DND-41 (cell line): Measurements from ENCODE around the gene NUDT3.
"Not testable (repeated sequence)": the region's sequence is repeated elsewhere in the genome, so short reads cannot be mapped to it uniquely, and the experiment has no call there.

Source experiments
- ATAC-seq: fragments of 200-7000 bp; cut with Tn5 transposase; 3 replicates; pipeline ENCODE4 v1.9.1; 2021; ENCODE audit warnings: low read depth; ENCODE audit not compliant: insufficient read depth
- DNase-seq: peaks from one replicate; pipeline ENCODE4 v3.0.0-alpha.2; 2020
- H2AFZ ChIP-seq: 2 replicates; pipeline ENCODE4 v1.6.0; 2012; ENCODE audit warnings: low read depth, low read length
- H3K27ac ChIP-seq: 2 replicates; pipeline ENCODE4 v1.5.1; 2012; ENCODE audit warnings: low read length, inconsistent platforms
- H3K27me3 ChIP-seq: fragments of 200-600 bp; sonication (generic); 2 replicates; pipeline ENCODE4 v1.6.0; 2012; ENCODE audit warnings: low read length, mild to moderate bottlenecking, inconsistent platforms; ENCODE audit not compliant: insufficient read depth, poor library complexity
- H3K36me3 ChIP-seq: 2 replicates; pipeline ENCODE4 v1.5.1; 2012; ENCODE audit warnings: low read length, inconsistent platforms; ENCODE audit not compliant: insufficient read depth
- H3K4me1 ChIP-seq: 2 replicates; pipeline ENCODE4 v1.5.1; 2012; ENCODE audit warnings: mild to moderate bottlenecking, low read length; ENCODE audit not compliant: insufficient read depth
- H3K4me2 ChIP-seq: 2 replicates; pipeline ENCODE4 v1.6.0; 2012; ENCODE audit warnings: mild to moderate bottlenecking, moderate library complexity, low read length, inconsistent platforms; ENCODE audit not compliant: insufficient read depth
- H3K4me3 ChIP-seq, 2 experiments: fragments of 200-600 bp in 1 of 2; shearing (Covaris generic) in 1 of 2; 2 replicates each; pipeline ENCODE4 v1.5.1; 2012 to 2016; ENCODE audit warnings: inconsistent platforms in 2 of 2, low read length in 2 of 2, mild to moderate bottlenecking in 2 of 2, low read depth in 1 of 2, moderate library complexity in 1 of 2
- H3K79me2 ChIP-seq: 2 replicates; pipeline ENCODE4 v1.6.0; 2012; ENCODE audit warnings: low read length, inconsistent platforms; ENCODE audit not compliant: insufficient read depth
- H3K9ac ChIP-seq: 2 replicates; pipeline ENCODE4 v1.6.0; 2012; ENCODE audit warnings: low read depth, mild to moderate bottlenecking, inconsistent platforms, low read length, moderate library complexity
- H3K9me3 ChIP-seq: 2 replicates; pipeline ENCODE4 v1.5.1; 2012; ENCODE audit warnings: low read length, moderate library complexity, mild to moderate bottlenecking, inconsistent platforms; ENCODE audit not compliant: insufficient read depth, severe bottlenecking
- H4K20me1 ChIP-seq: 2 replicates; pipeline ENCODE4 v1.6.0; 2012; ENCODE audit warnings: low read length; ENCODE audit not compliant: insufficient read depth
- EZH2 ChIP-seq: IDR thresholded peaks from 3 replicates; pipeline ENCODE4 v1.6.1; 2012; ENCODE audit warnings: borderline replicate concordance, low read depth, mild to moderate bottlenecking, moderate library complexity, low read length, inconsistent platforms; ENCODE audit not compliant: severe bottlenecking
- TF ChIP-seq, protein P1 (sequence below): IDR thresholded peaks from 2 replicates; pipeline ENCODE4 v1.5.1; 2012; ENCODE audit warnings: borderline replicate concordance, low read length, moderate library complexity, mild to moderate bottlenecking; ENCODE audit not compliant: poor library complexity, severe bottlenecking; ENCODE audit errors: extremely low read depth

Gene NUDT3

DNA sequence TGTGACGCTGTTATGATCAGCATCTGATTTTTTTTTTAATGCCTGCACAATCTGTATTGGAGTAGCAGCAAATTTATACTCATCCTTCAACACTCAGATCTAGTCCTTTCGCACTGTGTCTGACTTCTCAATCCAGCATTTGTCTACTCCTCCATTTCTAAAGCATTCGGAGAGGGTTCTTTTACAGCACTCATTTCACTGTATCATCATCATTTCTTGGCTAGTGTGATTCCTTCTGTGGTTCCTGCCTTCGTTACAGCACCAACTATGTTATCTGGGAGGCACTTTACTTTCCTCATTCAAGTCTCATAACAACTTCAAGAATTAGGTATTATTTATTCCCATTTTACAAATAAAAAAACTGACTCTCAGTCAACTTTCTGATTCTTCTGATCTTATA, 18.0 kb downstream of the NUDT3 start:
- no peak for TF ChIP-seq EZH2
- TF ChIP-seq, protein P1, sequence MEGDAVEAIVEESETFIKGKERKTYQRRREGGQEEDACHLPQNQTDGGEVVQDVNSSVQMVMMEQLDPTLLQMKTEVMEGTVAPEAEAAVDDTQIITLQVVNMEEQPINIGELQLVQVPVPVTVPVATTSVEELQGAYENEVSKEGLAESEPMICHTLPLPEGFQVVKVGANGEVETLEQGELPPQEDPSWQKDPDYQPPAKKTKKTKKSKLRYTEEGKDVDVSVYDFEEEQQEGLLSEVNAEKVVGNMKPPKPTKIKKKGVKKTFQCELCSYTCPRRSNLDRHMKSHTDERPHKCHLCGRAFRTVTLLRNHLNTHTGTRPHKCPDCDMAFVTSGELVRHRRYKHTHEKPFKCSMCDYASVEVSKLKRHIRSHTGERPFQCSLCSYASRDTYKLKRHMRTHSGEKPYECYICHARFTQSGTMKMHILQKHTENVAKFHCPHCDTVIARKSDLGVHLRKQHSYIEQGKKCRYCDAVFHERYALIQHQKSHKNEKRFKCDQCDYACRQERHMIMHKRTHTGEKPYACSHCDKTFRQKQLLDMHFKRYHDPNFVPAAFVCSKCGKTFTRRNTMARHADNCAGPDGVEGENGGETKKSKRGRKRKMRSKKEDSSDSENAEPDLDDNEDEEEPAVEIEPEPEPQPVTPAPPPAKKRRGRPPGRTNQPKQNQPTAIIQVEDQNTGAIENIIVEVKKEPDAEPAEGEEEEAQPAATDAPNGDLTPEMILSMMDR, result no peak
- Histone ChIP-seq H3K79me2 (peaks cover 94% of the 10 kb centered on the region), H3K9ac (no peak overlapping the region), H2AFZ (no peak overlapping the region), H3K9me3 (no peaks in the 10 kb centered on the region), H3K4me1 (no peaks in the 10 kb centered on the region), H4K20me1 (peaks cover 43% of the 10 kb centered on the region), H3K27ac (no peak overlapping the region), H3K36me3 (peaks cover 9% of the 10 kb centered on the region), H3K4me3 (no peak overlapping the region), H3K27me3 (no peaks in the 10 kb centered on the region), H3K4me2 (no peak overlapping the region)
- ATAC-seq (no peak), DNase-seq (no peak)

DNA sequence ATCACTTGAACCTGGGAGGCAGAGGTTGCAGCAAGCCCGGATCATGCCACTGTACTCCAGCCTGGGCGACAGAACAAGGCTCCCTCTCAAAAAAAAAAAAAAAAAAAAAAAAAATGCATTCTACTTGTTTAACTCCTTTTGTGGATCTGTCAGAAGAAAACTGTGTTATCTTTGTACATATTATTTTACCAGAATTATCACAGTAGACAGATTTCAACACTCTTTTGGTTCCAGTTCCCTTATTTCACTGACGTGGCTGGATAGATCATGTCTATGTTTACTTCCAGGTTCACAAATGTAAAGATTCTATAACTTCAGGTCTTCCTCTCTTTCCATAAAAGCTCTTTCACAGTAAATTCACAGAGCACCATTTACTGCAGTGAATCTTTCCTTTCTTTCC, 18.4 kb downstream of the NUDT3 start:
- Histone ChIP-seq H3K79me2 (peaks cover 94% of the 10 kb centered on the region), H3K4me2 (no peak overlapping the region), H4K20me1 (peaks cover 41% of the 10 kb centered on the region), H3K27ac (no peak overlapping the region), H3K9me3 (no peaks in the 10 kb centered on the region), H2AFZ (no peak overlapping the region), H3K9ac (no peak overlapping the region), H3K36me3 (peaks cover 6% of the 10 kb centered on the region; the same call in 1 of the 2 replicates), H3K4me1 (no peaks in the 10 kb centered on the region), H3K4me3 (no peak overlapping the region), H3K27me3 (no peaks in the 10 kb centered on the region)
- no peak for TF ChIP-seq EZH2
- TF ChIP-seq, protein P1, result no peak
- DNase-seq (no peak), ATAC-seq (no peak)

DNA sequence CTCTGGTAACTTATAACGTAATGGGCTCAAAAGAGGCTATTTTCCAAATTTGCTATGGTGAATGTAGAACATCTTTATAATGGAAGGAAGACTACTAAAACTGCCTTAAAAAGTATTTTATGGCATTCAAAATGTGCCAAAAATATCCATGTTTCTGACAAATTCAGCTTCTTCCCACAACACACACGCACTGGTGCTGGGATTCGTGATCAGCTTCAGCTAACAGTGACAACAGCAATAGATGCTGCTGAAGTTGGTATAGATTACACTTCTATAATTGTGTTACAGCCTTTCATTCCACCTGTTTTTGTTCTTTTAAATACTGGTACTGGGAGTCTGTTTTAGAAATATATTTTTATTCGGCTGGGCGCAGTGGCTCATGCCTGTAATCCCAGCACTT, 19.0 kb downstream of the NUDT3 start:
- ATAC-seq, result no peak
- Histone ChIP-seq H3K9me3 (no peaks in the 10 kb centered on the region), H2AFZ (no peak overlapping the region), H3K4me3 (no peak overlapping the region), H3K4me2 (no peak overlapping the region), H3K27me3 (no peaks in the 10 kb centered on the region), H3K9ac (no peak overlapping the region), H3K79me2 (peaks cover 94% of the 10 kb centered on the region), H3K27ac (no peak overlapping the region), H3K36me3 (peaks cover 6% of the 10 kb centered on the region; the same call in 1 of the 2 replicates), H3K4me1 (no peaks in the 10 kb centered on the region), H4K20me1 (peaks cover 37% of the 10 kb centered on the region)
- TF ChIP-seq, protein P1, result no peak
- TF ChIP-seq EZH2, result no peak
- DNase-seq, result no peak

DNA sequence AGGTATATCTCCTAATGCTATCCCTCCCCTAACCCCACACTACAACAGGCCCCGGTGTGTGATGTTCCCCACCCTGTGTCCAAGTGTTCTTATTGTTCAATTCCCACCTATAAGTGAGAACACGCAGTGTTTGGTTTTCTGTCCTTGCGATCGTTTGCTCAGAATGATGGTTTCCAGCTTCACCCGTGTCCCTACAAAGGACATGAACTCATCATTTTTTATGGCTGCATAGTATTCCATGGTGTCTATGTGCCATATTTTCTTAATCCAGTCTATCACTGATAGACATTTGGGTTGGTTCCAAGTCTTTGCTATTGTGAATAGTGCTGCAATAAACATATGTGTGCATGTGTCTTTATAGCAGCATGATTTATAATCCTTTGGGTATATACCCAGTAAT, 20.6 kb downstream of the NUDT3 start:
- not testable (repeated sequence) for H2AFZ ChIP-seq, H3K4me1 ChIP-seq, H3K27me3 ChIP-seq, H3K4me2 ChIP-seq, H3K4me3 ChIP-seq, H3K9ac ChIP-seq, H3K9me3 ChIP-seq, H3K27ac ChIP-seq, H3K36me3 ChIP-seq, DNase-seq, ATAC-seq
- peaks cover 31% of the 10 kb centered on the region for H4K20me1 ChIP-seq
- peaks cover 94% of the 10 kb centered on the region for H3K79me2 ChIP-seq
